WTC11 (cell line): ENCODE measurements around the gene LTBP1.
"Not testable (repeated sequence)": the region's sequence is repeated elsewhere in the genome, so short reads cannot be mapped to it uniquely, and the experiment has no call there.

ENCODE experiments used
- AFF4 ChIP-seq: sonication (generic); formaldehyde crosslinking; IDR thresholded peaks from 2 replicates; pipeline ENCODE4 v1.8.1; 2023; ENCODE audit warnings: mild to moderate bottlenecking, missing genetic modification reagents, borderline replicate concordance
- CTCF ChIP-seq: fragments of 200-600 bp; IDR thresholded peaks from 2 replicates; pipeline ENCODE4 v1.8.0; 2022; ENCODE audit warnings: antibody characterized with exemption
- GRHL2 ChIP-seq: fragments of 250-450 bp; sonication (Bioruptor Pico); IDR thresholded peaks from 2 replicates; pipeline ENCODE4 v1.8.0; 2022; ENCODE audit warnings: mild to moderate bottlenecking, moderate library complexity; ENCODE audit not compliant: insufficient replicate concordance, severe bottlenecking
- JUN ChIP-seq: sonication (generic); formaldehyde crosslinking; IDR thresholded peaks from 2 replicates; pipeline ENCODE4 v1.8.0; 2023; ENCODE audit warnings: mild to moderate bottlenecking, missing genetic modification reagents
- NFE2L1 ChIP-seq: sonication (generic); formaldehyde crosslinking; IDR thresholded peaks from 2 replicates; pipeline ENCODE4 v1.8.1; 2023; ENCODE audit warnings: missing genetic modification reagents
- PREB ChIP-seq: sonication (generic); formaldehyde crosslinking; IDR thresholded peaks from 2 replicates; pipeline ENCODE4 v1.8.1; 2022; ENCODE audit warnings: mild to moderate bottlenecking, missing genetic modification reagents, moderate library complexity, borderline replicate concordance
- SP1 ChIP-seq: sonication (generic); formaldehyde crosslinking; conservative IDR thresholded peaks from 2 replicates; pipeline ENCODE4 v1.8.1; 2022; ENCODE audit warnings: missing genetic modification reagents
- TCF7 ChIP-seq: sonication (generic); formaldehyde crosslinking; IDR thresholded peaks from 2 replicates; pipeline ENCODE4 v1.8.0; 2022; ENCODE audit warnings: mild to moderate bottlenecking, low read depth, missing genetic modification reagents, moderate library complexity
- ZBTB43 ChIP-seq: sonication (generic); formaldehyde crosslinking; IDR thresholded peaks from 2 replicates; pipeline ENCODE4 v1.8.1; 2023; ENCODE audit warnings: mild to moderate bottlenecking, missing genetic modification reagents
- ZNF138 ChIP-seq: sonication (generic); formaldehyde crosslinking; conservative IDR thresholded peaks from 2 replicates; pipeline ENCODE4 v1.8.1; 2022; ENCODE audit warnings: mild to moderate bottlenecking, moderate library complexity, missing genetic modification reagents
- TF ChIP-seq, protein P1 (sequence below): sonication (generic); formaldehyde crosslinking; conservative IDR thresholded peaks from 2 replicates; pipeline ENCODE4 v1.8.1; 2022; ENCODE audit warnings: mild to moderate bottlenecking, missing genetic modification reagents
- TF ChIP-seq, protein P2 (sequence below): fragments of 250-450 bp; sonication (Bioruptor Pico); IDR thresholded peaks from 2 replicates; pipeline ENCODE4 v1.9.0; 2021; ENCODE audit warnings: mild to moderate bottlenecking, borderline replicate concordance

GRCh38 chr2:33052795-33053194, 106.0 kb downstream of the LTBP1 start:
- TF ChIP-seq CTCF; AFF4 (CRISPR knock-in tag); TCF7 (CRISPR knock-in tag); SP1; PREB (CRISPR knock-in tag); NFE2L1 (CRISPR knock-in tag); JUN (CRISPR knock-in tag); ZBTB43; ZNF138 (CRISPR knock-in tag); GRHL2 (CRISPR knock-in tag): not testable (repeated sequence)
- TF ChIP-seq, protein P1, sequence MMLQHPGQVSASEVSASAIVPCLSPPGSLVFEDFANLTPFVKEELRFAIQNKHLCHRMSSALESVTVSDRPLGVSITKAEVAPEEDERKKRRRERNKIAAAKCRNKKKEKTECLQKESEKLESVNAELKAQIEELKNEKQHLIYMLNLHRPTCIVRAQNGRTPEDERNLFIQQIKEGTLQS (CRISPR knock-in tag) = not testable (repeated sequence)
- TF ChIP-seq, protein P2, sequence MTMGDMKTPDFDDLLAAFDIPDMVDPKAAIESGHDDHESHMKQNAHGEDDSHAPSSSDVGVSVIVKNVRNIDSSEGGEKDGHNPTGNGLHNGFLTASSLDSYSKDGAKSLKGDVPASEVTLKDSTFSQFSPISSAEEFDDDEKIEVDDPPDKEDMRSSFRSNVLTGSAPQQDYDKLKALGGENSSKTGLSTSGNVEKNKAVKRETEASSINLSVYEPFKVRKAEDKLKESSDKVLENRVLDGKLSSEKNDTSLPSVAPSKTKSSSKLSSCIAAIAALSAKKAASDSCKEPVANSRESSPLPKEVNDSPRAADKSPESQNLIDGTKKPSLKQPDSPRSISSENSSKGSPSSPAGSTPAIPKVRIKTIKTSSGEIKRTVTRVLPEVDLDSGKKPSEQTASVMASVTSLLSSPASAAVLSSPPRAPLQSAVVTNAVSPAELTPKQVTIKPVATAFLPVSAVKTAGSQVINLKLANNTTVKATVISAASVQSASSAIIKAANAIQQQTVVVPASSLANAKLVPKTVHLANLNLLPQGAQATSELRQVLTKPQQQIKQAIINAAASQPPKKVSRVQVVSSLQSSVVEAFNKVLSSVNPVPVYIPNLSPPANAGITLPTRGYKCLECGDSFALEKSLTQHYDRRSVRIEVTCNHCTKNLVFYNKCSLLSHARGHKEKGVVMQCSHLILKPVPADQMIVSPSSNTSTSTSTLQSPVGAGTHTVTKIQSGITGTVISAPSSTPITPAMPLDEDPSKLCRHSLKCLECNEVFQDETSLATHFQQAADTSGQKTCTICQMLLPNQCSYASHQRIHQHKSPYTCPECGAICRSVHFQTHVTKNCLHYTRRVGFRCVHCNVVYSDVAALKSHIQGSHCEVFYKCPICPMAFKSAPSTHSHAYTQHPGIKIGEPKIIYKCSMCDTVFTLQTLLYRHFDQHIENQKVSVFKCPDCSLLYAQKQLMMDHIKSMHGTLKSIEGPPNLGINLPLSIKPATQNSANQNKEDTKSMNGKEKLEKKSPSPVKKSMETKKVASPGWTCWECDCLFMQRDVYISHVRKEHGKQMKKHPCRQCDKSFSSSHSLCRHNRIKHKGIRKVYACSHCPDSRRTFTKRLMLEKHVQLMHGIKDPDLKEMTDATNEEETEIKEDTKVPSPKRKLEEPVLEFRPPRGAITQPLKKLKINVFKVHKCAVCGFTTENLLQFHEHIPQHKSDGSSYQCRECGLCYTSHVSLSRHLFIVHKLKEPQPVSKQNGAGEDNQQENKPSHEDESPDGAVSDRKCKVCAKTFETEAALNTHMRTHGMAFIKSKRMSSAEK = not testable (repeated sequence)
